Measurements from ENCODE around the gene DHCR7.

Gene DHCR7

DNA sequence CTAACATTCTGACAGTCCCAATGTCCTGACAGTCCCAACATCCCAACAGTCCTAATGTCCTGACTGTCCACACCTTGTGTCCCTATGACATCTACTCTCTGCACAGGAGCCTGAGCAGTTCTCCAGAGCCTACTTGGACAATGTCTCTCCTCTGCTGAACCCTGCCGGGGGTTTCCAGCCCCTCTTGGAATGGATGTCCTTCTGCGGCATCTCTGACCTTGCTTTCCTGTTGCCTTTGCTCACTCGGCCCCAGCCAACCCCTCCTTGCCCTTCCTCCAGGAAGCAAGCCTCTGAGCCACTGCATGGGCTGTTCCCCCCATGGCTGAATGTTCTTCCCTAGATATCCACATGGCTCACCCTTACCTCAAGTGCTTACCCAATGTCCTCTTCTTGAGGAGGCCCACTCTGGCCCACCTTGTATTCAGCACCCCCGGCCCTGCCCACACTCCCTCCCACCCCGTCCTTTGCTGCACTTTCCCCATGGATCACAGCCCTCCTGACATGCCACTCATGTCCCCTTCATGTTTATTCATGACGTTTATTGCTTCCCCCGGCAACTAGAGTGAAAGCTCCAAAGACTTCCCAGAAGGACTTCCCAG is 59.5 kb downstream of the DHCR7 start:
- Histone ChIP-seq H3F3A (ENCODE audit: insufficient read depth) (no peaks in the 10 kb centered on the region), H3K36me3 (ENCODE audit: low read length) (no peaks in the 10 kb centered on the region), H3K27me3 (ENCODE audit: low read length) (no peaks in the 10 kb centered on the region), H3K4me2 (ENCODE audit: low read depth, low read length, poor library complexity, severe bottlenecking) (no peak overlapping the region), H4K20me1 (ENCODE audit: low read depth, low read length) (no peaks in the 10 kb centered on the region), H2AFZ (ENCODE audit: low read depth, low read length, severe bottlenecking) (no peak overlapping the region), H3K9me2 (replicated peaks; ENCODE audit: insufficient read depth, low read length) (no peaks in the 10 kb centered on the region), H3K9me3 (ENCODE audit: insufficient read depth, low read length) (no peaks in the 10 kb centered on the region), H3K79me2 (ENCODE audit: insufficient read depth, low read length) (no peaks in the 10 kb centered on the region), H3K27ac (ENCODE audit: low read depth, low read length) (no peak overlapping the region), H3K4me3 (ENCODE audit: insufficient read depth, low read length, poor library complexity, severe bottlenecking) (no peak overlapping the region), H3K9ac (ENCODE audit: low read length) (no peak overlapping the region)
- TF ChIP-seq EZH2phosphoT487 (conservative IDR thresholded peaks at IDR 0.05; ENCODE audit: low read length) = no peak
- TF ChIP-seq, protein P1, sequence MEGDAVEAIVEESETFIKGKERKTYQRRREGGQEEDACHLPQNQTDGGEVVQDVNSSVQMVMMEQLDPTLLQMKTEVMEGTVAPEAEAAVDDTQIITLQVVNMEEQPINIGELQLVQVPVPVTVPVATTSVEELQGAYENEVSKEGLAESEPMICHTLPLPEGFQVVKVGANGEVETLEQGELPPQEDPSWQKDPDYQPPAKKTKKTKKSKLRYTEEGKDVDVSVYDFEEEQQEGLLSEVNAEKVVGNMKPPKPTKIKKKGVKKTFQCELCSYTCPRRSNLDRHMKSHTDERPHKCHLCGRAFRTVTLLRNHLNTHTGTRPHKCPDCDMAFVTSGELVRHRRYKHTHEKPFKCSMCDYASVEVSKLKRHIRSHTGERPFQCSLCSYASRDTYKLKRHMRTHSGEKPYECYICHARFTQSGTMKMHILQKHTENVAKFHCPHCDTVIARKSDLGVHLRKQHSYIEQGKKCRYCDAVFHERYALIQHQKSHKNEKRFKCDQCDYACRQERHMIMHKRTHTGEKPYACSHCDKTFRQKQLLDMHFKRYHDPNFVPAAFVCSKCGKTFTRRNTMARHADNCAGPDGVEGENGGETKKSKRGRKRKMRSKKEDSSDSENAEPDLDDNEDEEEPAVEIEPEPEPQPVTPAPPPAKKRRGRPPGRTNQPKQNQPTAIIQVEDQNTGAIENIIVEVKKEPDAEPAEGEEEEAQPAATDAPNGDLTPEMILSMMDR (IDR thresholded peaks at IDR 0.05; ENCODE audit: insufficient read depth, low read length, poor library complexity, severe bottlenecking) = no peak

GRCh38 chr11:71387784-71388636 is 60.2 kb downstream of the DHCR7 start:
- Histone ChIP-seq H4K20me1 (ENCODE audit: low read depth, low read length) (no peaks in the 10 kb centered on the region), H3K9ac (ENCODE audit: low read length) (no peak overlapping the region), H3K9me2 (replicated peaks; ENCODE audit: insufficient read depth, low read length) (no peaks in the 10 kb centered on the region), H3K9me3 (ENCODE audit: insufficient read depth, low read length) (no peaks in the 10 kb centered on the region), H3F3A (ENCODE audit: insufficient read depth) (peaks cover 4% of the 10 kb centered on the region), H3K27me3 (ENCODE audit: low read length) (no peaks in the 10 kb centered on the region), H3K4me3 (ENCODE audit: insufficient read depth, low read length, poor library complexity, severe bottlenecking) (no peak overlapping the region), H3K79me2 (ENCODE audit: insufficient read depth, low read length) (no peaks in the 10 kb centered on the region), H2AFZ (ENCODE audit: low read depth, low read length, severe bottlenecking) (no peak overlapping the region), H3K4me2 (ENCODE audit: low read depth, low read length, poor library complexity, severe bottlenecking) (no peak overlapping the region), H3K27ac (ENCODE audit: low read depth, low read length) (no peak overlapping the region), H3K36me3 (ENCODE audit: low read length) (no peaks in the 10 kb centered on the region)
- TF ChIP-seq, protein P1 (IDR thresholded peaks at IDR 0.05; ENCODE audit: insufficient read depth, low read length, poor library complexity, severe bottlenecking) = no peak
- TF ChIP-seq EZH2phosphoT487 (conservative IDR thresholded peaks at IDR 0.05; ENCODE audit: low read length) = no peak

DNA sequence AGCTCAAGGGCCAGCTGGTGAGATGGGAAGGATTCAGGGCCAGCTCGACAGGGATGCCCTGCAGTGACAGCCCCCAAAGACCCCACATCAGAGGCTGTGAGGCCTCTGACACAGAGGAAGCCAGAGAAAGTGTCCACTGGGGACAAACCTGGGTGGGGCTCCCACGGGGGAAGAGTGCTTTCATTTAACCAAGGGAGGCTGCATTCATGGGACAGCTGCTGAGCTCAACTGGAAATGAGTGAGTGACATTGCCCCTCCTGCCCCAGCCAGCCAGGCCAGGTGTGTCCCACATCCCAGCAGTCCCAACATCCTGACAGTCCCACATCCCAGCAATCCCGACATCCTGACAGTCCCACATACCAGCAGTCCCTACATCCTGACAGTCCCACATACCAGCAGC is 61.0 kb downstream of the DHCR7 start:
- no peak overlapping the region for H3K4me3 ChIP-seq (ENCODE audit: insufficient read depth, low read length, poor library complexity, severe bottlenecking)
- H3K79me2 ChIP-seq (ENCODE audit: insufficient read depth, low read length) = no peaks in the 10 kb centered on the region
- no peak overlapping the region for H3K4me2 ChIP-seq (ENCODE audit: low read depth, low read length, poor library complexity, severe bottlenecking)
- no peak overlapping the region for H3K27ac ChIP-seq (ENCODE audit: low read depth, low read length)
- peaks cover 6% of the 10 kb centered on the region for H3F3A ChIP-seq (ENCODE audit: insufficient read depth)
- H4K20me1 ChIP-seq (ENCODE audit: low read depth, low read length) = no peaks in the 10 kb centered on the region
- no peak overlapping the region for H3K9ac ChIP-seq (ENCODE audit: low read length)
- no peaks in the 10 kb centered on the region for H3K27me3 ChIP-seq (ENCODE audit: low read length)
- H3K9me2 ChIP-seq (replicated peaks; ENCODE audit: insufficient read depth, low read length) = no peaks in the 10 kb centered on the region
- no peaks in the 10 kb centered on the region for H3K36me3 ChIP-seq (ENCODE audit: low read length)
- TF ChIP-seq, protein P1 (IDR thresholded peaks at IDR 0.05; ENCODE audit: insufficient read depth, low read length, poor library complexity, severe bottlenecking) = no peak
- TF ChIP-seq EZH2phosphoT487 (conservative IDR thresholded peaks at IDR 0.05; ENCODE audit: low read length) = no peak
- no peaks in the 10 kb centered on the region for H3K9me3 ChIP-seq (ENCODE audit: insufficient read depth, low read length)
- H2AFZ ChIP-seq (ENCODE audit: low read depth, low read length, severe bottlenecking) = no peak overlapping the region

Data from SU-DHL-6 (cell line).